B cell (primary cell): ENCODE data around the gene FAM163A. TPM values are rescaled to one million over a fixed set of nuclear protein-coding genes. Genes with fewer than 3 reads are reported as not detected.

Source experiments
- ATAC-seq: fragments of 200-7000 bp; cut with Tn5 transposase; one replicate; pipeline ENCODE4 v1.10.0; 2021; ENCODE audit warnings: low read depth, mild to moderate bottlenecking, moderate number of reproducible peaks, moderate library complexity
- CTCF ChIA-PET: fragments of 350-600 bp; sonication (Branson Sonifier 250); formaldehyde crosslinking; loops from one replicate; lab custom pipeline; 2021; ENCODE audit warnings: antibody characterized with exemption, inconsistent platforms; lab: Charles Lee
- POLR2A ChIA-PET: fragments of 350-600 bp; sonication (Branson Sonifier 250); formaldehyde crosslinking; loops from one replicate; lab custom pipeline; 2021; ENCODE audit warnings: antibody characterized with exemption; lab: Charles Lee
- DNase-seq: peaks from one replicate; pipeline ENCODE4 v3.0.0; 2013
- H2AFZ ChIP-seq: 2 replicates; pipeline ENCODE4 v1.6.1; 2012; ENCODE audit warnings: mild to moderate bottlenecking, low read depth, low read length; ENCODE audit not compliant: insufficient read depth, poor library complexity, severe bottlenecking
- H3K27ac ChIP-seq, 2 donors: 1 replicate in 1 of 2; 2 replicates in 1 of 2; pipeline ENCODE4 v1.5.1; 2012 to 2013; ENCODE audit warnings: low read length in 2 of 2, mild to moderate bottlenecking in 2 of 2, moderate library complexity in 1 of 2
- H3K27me3 ChIP-seq, 4 experiments: fragments of 200-600 bp in 1 of 4; sonication (generic) in 1 of 4; replicated peaks in 1 of 4; 1 replicate in 2 of 4; 2 replicates in 2 of 4; pipeline versions ENCODE4 v1.6.1 to v1.7.0; 2013 to 2016; ENCODE audit warnings: low read length in 3 of 4, mild to moderate bottlenecking in 2 of 4, mixed read lengths in 1 of 4, moderate library complexity in 1 of 4; ENCODE audit not compliant: insufficient read depth in 4 of 4, control insufficient read depth in 3 of 4; ENCODE audit errors: control extremely low read depth in 1 of 4
- H3K36me3 ChIP-seq, 2 experiments: replicated peaks in 1 of 2; 1 replicate in 1 of 2; 2 replicates in 1 of 2; pipeline versions ENCODE4 v1.6.1 to v1.7.1; 2013; ENCODE audit warnings: low read length in 1 of 2; ENCODE audit not compliant: insufficient read depth in 2 of 2, control insufficient read depth in 1 of 2; ENCODE audit errors: control extremely low read depth in 1 of 2, extremely low read depth in 1 of 2
- H3K4me1 ChIP-seq, 2 donors: fragments of 200-600 bp in 1 of 2; sonication (generic) in 1 of 2; 1 replicate in 1 of 2; 2 replicates in 1 of 2; pipeline versions ENCODE4 v1.5.1 to v1.6.1; 2013 to 2017; ENCODE audit warnings: low read length in 2 of 2; ENCODE audit not compliant: control insufficient read depth in 2 of 2, insufficient read depth in 2 of 2
- H3K4me2 ChIP-seq: replicated peaks from 2 replicates; pipeline ENCODE3; 2012; ENCODE audit warnings: mild to moderate bottlenecking, low read depth, low read length; ENCODE audit not compliant: poor library complexity, severe bottlenecking
- H3K4me3 ChIP-seq, 5 experiments: fragments of 200-600 bp in 1 of 5; sonication (generic) in 1 of 5; 1 replicate in 3 of 5; 2 replicates in 2 of 5; pipeline versions ENCODE4 v1.5.1 to v1.7.0; 2011 to 2016; ENCODE audit warnings: low read length in 4 of 5, mild to moderate bottlenecking in 4 of 5, low read depth in 2 of 5, control low read depth in 1 of 5, moderate library complexity in 1 of 5; ENCODE audit not compliant: insufficient read depth in 1 of 5; ENCODE audit errors: control extremely low read depth in 1 of 5, extremely low read depth in 1 of 5
- H3K79me2 ChIP-seq: fragments of 200-600 bp; sonication (generic); one replicate; pipeline ENCODE4 v1.6.0; 2016; ENCODE audit warnings: low read length; ENCODE audit not compliant: control insufficient read depth, insufficient read depth
- H3K9ac ChIP-seq: fragments of 200-600 bp; sonication (generic); 2 replicates; pipeline ENCODE4 v1.6.1; 2017; ENCODE audit warnings: mild to moderate bottlenecking, low read length, moderate library complexity
- H3K9me3 ChIP-seq, 3 donors: one replicate each; pipeline versions ENCODE4 v1.6.1 to v1.7.1; 2013; ENCODE audit warnings: low read length in 2 of 3; ENCODE audit not compliant: control insufficient read depth in 2 of 3, insufficient read depth in 1 of 3; ENCODE audit errors: control extremely low read depth in 1 of 3
- H4K20me1 ChIP-seq: 2 replicates; pipeline ENCODE4 v1.6.0; 2012; ENCODE audit warnings: mild to moderate bottlenecking, low read length; ENCODE audit not compliant: insufficient read depth, control insufficient read depth, poor library complexity, severe bottlenecking
- H3K27ac Mint-ChIP-seq: one replicate; pipeline ENCODE4 v1.8.0; 2021; ENCODE audit warnings: mixed read lengths
- H3K27me3 Mint-ChIP-seq: one replicate; pipeline ENCODE4 v1.8.0; 2021; ENCODE audit warnings: mixed read lengths
- H3K4me1 Mint-ChIP-seq: one replicate; pipeline ENCODE4 v1.8.0; 2021; ENCODE audit warnings: mixed read lengths
- H3K4me3 Mint-ChIP-seq: one replicate; pipeline ENCODE4 v1.8.0; 2021; ENCODE audit warnings: mixed read lengths
- H3K9me3 Mint-ChIP-seq: one replicate; pipeline ENCODE4 v1.8.0; 2022; ENCODE audit warnings: mixed read lengths; ENCODE audit not compliant: insufficient read depth
- CTCF ChIP-seq: fragments of 200-600 bp; IDR thresholded peaks from one replicate; pipeline ENCODE4 v1.8.0; 2022; ENCODE audit warnings: antibody characterized with exemption, mild to moderate bottlenecking
- EZH2 ChIP-seq: IDR thresholded peaks from 2 replicates; pipeline ENCODE4 v1.6.1; 2012; ENCODE audit warnings: borderline replicate concordance, low read depth, mild to moderate bottlenecking, moderate library complexity, low read length; ENCODE audit not compliant: insufficient read depth, poor library complexity, severe bottlenecking
- WGBS: methylation state at CpG from one replicate; pipeline ENCODE4 v1.1.5; 2013; ENCODE audit warnings: missing lambda C conversion rate; ENCODE audit not compliant: insufficient coverage; 5-methylcytosine and 5-hydroxymethylcytosine counted together
- intact Hi-C: fragments of 100-400 bp; cut with micrococcal nuclease; formaldehyde crosslinking; loops from one replicate; pipeline ENCODE4 v1.10.0; 2022
- polyA plus RNA-seq: library from polyadenylated mRNA; depleted of rRNA; stranded (reverse); fragments of >200 nt; gene quantifications from 2 replicates; pipeline ENCODE4 v1.2.3, GENCODE V29; 2012
- total RNA-seq, 2 donors: library from RNA; stranded (reverse); fragments of 120-200 nt in 1 of 2; gene quantifications; 1 replicate in 1 of 2; 2 replicates in 1 of 2; pipeline versions ENCODE4 v1.2.3 to v1.2.4, GENCODE V29; 2013 to 2022

FAM163A gene
- total and polyA plus RNA-seq, 2 donors (not counting 1 experiment from before 2014, with no cell fraction given), result not detected

GRCh38 chr1:179767996-179768395 is 24.9 kb downstream of the FAM163A start:
- peaks cover 4% of the 10 kb centered on the region for H3K9me3 Mint-ChIP-seq
- ChIA-PET CTCF (no interaction called here), POLR2A (no interaction called here)
- no peak overlapping the region for H3K4me3 ChIP-seq
- no peaks in the 10 kb centered on the region for H3K4me1 ChIP-seq
- H3K79me2 ChIP-seq, result no peaks in the 10 kb centered on the region
- no peaks in the 10 kb centered on the region for H3K4me1 Mint-ChIP-seq
- no peak for DNase-seq
- no peak overlapping the region for H3K27ac Mint-ChIP-seq
- peaks cover 0 to 5% (median 0%) of the 10 kb centered on the region in 4 experiments for H3K27me3 ChIP-seq
- no peak overlapping the region for H3K4me2 ChIP-seq
- no peak for ATAC-seq
- no peak overlapping the region for H3K27ac ChIP-seq
- peaks cover 19% of the 10 kb centered on the region for H3K27me3 Mint-ChIP-seq
- intact Hi-C loops, result no loop called here
- no peak for TF ChIP-seq CTCF
- no peak for TF ChIP-seq EZH2
- H3K9me3 ChIP-seq, result peaks cover 0 to 7% (median 5%) of the 10 kb centered on the region in 3 donors
- no peak overlapping the region for H2AFZ ChIP-seq
- no peaks in the 10 kb centered on the region for H3K36me3 ChIP-seq
- H3K4me3 Mint-ChIP-seq, result no peak overlapping the region
- H3K9ac ChIP-seq, result no peak overlapping the region
- H4K20me1 ChIP-seq, result no peaks in the 10 kb centered on the region
- no CpG with 5 or more reads among the region's 2 CpGs for WGBS

- H3K4me1 ChIP-seq, result no peaks in the 10 kb centered on the region
- Mint-ChIP-seq H3K27me3 (peaks cover 25% of the 10 kb centered on the region), H3K4me3 (no peak overlapping the region), H3K4me1 (no peaks in the 10 kb centered on the region), H3K9me3 (peaks cover 4% of the 10 kb centered on the region), H3K27ac (no peak overlapping the region)
- no peak overlapping the region for H3K9ac ChIP-seq
- intact Hi-C loops, result no loop called here
- H3K27ac ChIP-seq, result no peak overlapping the region
- no peaks in the 10 kb centered on the region for H3K79me2 ChIP-seq
- no peaks in the 10 kb centered on the region for H4K20me1 ChIP-seq
- no peaks in the 10 kb centered on the region for H3K36me3 ChIP-seq
- H3K4me3 ChIP-seq, result no peak overlapping the region
- POLR2A ChIA-PET, result no interaction called here
- TF ChIP-seq EZH2 (no peak), CTCF (no peak)
- no peak overlapping the region for H2AFZ ChIP-seq
- 97% methylated on average over 9 of the region's 9 CpGs for WGBS
- DNase-seq, result no peak
- H3K4me2 ChIP-seq, result no peak overlapping the region
- peaks cover 0 to 6% (median 0%) of the 10 kb centered on the region in 4 experiments for H3K27me3 ChIP-seq
- no peak for ATAC-seq
- H3K9me3 ChIP-seq, result peaks cover 0 to 14% (median 5%) of the 10 kb centered on the region in 3 donors
- CTCF ChIA-PET, result no interaction called here
Measured at GRCh38 chr1:179770887-179771502, 27.9 kb downstream of the FAM163A start.
